Limb (tissue), 2 donors: ENCODE results near the gene AWAT2.

Experiments used
- DNase-seq, 2 donors: peaks; one replicate each; pipeline ENCODE4 v3.0.0-alpha.2; 2016; ENCODE audit errors: extremely low spot score in 2 of 2

AWAT2 gene

DNA sequence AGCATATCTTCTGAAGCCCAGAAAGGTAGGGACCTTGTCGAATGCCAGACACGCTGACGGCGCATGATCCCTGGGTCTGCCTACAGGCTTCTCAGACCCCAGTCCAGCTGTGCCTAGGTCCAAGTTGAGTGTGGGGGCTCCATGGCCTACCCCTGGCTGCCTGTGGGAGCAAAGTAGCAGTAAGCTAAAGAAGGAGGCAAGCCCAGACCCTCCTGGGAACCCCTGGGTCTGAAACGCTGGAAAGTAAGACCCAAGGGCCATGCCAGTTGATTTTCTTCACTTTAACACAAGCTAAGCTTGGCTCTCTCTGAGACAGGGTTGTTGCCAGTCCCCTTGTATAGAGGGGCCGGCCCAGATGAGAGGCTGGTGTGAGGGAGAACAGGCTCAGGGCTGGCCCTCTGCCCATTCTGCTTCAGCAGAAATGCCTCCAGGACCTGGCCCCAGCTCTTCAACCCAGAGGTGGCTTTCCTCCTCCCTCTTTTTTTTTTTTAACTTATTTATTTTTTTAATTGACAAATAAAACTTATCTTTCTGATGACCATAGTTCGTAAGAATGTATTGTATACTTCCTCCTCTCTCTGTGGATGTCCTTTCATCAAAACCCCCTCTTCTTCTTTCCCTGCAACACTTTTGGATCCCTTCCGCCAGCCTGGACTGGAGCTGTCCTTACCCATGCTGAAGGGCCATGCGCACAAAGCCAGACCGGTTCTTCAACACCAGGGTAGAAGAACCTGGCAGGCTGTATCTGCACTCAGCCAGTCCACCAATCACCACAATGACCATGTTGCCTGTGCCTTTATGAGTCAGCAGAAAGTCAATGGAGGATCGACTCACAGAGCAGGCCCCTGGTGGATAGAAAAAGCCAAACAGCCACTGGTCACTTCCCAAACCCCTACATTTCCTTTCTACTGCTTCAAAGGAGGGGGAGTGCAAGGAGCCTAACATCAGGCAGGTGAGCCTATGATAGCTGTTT, 7.1 kb downstream of the AWAT2 start:
- DNase-seq = no peak

DNA sequence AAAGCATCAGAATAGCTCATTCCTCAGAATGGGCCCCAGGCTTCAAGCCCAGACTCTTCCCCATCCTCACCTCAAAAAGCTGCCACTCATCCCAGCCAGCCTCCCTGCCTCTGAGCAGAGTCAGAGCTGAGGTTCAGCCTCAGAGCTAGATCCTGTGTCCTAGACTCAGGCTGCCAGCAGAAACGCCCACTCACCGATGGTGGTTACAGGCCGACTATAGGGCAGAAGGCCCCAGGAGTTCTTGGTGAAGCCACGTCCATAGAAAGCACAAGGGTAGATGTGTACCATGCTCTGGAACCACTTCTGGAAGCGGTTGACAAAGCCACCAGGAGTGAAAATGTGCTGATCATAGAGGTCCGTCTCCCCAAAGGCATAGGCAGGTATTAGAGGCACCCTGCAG, 7.7 kb downstream of the AWAT2 start:
- DNase-seq = no peak

DNA sequence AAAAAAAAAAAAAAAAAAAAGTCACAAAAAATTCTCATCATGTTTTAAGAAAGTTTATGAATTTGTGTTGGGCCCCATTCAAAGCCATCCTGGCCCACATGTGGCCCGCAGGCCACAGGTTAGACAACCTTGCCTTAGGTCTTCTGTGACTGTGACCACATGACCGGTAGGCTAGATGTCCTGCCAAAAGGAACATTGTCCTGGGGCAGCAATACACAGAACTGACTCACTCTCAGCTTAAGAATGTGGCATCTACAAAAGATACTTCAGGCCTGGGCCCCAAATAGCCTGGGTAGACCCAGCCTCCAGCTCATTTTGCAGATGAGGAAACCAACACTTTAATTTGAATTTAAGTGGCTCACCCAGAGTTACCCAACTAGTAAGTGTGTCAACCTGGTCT, 10.0 kb downstream of the AWAT2 start:
- no peak for DNase-seq

DNA sequence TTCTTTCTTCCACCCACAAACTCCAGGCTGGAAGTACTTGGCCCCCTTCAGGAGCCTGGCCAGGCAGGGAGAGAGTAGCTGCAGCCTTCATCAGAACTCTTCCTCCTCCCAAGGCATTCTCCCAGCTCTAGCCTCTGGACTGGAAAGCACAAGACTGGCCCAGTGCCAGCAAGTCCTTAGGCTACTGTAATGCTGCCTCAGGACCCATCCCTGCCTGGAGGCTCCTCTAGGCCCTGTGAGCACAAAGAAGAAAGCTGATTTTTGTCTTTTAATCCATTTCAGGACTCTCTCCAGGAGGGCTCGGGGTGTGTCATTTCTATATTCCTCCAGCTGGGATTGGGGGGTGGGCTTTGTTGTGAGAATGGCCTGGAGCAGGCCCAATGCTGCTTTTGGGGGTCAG, 10.8 kb downstream of the AWAT2 start:
- DNase-seq = no peak

DNA sequence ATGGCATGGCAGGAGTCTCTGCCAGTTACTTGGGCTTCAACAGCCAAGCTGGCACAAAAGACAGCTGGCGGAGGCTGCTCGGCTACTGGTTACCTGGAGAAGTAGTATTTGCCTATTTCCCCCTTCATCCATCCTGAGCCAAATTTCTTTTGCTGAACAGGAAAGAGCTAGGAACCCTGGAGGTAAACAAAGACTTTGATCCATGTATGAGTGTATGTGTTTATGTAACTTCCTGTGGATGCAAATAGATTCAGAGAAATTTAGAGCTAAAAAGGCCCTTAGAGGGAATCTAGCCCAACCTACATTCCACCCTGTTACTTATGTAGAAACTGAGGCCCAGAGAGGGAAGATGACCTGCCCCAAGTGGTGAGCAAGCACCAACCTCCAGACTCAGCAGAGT, 11.2 kb downstream of the AWAT2 start:
- DNase-seq = no peak

DNA sequence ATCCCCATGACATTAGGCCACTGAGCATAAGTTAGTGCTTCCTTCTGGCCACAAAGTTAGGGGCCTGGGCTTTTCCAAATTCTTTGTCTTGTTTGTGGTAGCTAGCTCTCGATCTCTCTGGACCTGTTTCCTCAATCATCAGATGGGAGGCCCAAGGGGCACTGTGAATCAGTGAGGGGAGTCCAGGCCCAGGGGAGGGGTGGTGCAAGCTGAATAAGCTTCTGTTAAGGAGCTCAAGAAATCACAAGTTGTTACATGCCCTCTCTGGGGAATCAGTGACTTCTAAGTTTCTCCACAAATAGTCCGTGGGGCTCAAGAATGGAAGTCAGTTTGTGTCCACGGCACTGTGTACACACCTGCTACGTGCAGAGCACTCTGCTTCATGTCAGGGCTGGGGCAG, 15.1 kb downstream of the AWAT2 start:
- DNase-seq = no peak

DNA sequence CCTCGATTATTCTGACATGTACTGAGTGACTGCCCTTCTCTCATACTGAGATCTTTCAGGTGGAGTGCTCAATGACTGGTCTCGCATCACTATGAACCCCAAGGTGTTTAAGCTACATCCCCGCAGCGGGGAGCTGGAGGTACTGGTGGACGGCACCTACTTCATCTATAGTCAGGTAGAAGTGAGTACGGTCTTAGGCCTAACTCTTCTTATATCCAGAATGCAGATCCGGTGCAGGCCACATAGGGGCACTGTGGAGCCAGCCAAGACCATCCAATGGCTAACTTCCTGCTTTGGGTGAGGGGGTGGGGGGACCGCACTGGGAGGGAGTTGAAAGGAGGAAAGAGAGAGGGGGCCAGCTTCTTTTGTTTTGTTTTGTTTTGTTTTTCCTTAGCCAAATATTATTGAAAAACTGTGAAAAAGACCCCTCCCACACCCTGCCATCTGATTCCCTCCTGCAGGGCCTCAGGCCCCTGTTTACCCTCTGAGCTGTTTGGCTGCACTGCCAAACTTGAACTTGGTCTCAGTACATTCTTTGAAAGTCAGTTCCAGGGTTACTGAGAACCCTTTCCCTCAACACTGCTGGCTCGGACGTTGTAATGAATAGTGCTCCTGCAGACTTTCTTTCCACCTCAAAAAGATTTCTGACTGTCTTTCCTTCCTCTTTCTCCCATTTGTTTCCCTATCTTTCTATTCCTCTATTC, 16.2 kb downstream of the AWAT2 start:
- peak in 1 of 2 donors; percentile 45 for DNase-seq

DNA sequence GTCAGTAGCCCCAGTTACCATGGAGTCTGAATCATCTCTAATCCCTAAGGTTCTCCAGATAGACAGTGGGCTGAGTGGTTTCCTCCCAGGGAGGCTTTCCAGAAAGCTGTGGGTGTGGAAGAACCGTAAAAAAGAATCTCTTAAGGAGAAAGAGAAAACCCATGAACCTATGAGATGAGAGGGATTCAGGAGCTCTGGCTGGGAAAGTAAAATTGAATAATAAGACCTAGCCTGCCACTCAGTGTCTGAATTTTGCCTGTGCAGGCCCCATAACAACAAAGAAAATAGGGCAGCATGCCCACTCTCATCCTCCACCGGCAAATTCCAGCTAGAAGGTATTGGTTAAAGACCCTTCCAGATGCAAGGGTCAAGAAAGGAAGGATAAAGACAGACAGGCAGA, 16.9 kb downstream of the AWAT2 start:
- no peak for DNase-seq

DNA sequence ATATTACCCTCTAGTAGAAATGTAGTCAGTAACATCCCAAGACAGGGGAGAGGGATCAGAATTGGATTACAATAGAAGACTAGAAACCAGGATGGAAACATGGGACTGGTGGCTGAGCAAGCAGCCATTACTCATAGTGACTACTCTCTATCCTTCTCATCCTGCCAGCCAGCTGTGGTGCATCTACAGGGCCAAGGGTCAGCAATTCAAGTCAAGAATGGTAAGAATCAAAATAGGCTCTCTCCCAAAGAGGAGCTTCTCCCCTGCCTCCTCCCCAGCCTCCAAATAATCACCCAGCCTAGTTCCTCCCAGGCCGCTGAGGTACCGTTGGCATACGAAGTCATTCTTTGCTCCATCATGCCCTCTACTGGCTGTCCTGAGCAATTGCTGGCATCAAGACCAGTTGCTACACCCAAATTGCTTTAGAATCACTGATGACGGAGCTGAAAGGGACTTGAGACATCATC, 19.4 kb downstream of the AWAT2 start:
- peak; percentile 38 to 54 for DNase-seq

DNA sequence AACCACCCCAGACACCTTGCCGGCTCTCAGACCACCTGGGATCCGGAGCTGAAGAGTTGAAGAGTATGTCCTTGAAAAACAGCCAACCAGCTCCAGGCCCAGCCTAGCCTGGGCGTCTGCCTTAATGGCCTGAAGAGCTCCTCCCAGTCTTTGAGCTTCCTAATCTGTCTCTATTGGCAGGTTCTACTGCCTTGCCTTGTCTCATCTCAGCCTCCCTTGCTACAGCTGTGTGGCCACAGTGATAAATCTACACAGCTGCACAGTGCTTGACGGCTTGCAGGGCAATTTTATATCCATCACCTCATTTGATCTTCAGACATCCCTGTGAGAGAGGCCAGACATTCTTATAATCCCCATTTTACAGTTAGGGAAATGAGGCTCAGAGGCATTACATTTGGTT, 19.9 kb downstream of the AWAT2 start:
- peak in 1 of 2 donors; percentile 25 for DNase-seq

DNA sequence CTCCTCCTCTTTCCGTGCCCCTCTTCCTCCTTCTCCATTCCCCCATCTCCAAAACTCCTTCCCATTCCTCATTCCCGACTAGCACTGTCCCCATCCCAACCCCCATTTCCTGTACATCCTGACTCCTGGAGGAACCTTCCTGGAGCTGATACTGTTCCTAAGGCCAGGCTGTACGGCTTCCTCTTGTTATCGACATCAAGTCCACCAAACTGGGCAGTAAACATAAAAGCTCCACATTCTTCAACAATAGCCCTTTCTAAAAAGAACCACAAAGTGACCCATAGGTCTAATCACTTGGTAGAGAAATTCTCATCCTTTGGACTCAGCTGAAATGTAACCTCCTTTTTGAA, 22.9 kb downstream of the AWAT2 start:
- no peak for DNase-seq

DNA sequence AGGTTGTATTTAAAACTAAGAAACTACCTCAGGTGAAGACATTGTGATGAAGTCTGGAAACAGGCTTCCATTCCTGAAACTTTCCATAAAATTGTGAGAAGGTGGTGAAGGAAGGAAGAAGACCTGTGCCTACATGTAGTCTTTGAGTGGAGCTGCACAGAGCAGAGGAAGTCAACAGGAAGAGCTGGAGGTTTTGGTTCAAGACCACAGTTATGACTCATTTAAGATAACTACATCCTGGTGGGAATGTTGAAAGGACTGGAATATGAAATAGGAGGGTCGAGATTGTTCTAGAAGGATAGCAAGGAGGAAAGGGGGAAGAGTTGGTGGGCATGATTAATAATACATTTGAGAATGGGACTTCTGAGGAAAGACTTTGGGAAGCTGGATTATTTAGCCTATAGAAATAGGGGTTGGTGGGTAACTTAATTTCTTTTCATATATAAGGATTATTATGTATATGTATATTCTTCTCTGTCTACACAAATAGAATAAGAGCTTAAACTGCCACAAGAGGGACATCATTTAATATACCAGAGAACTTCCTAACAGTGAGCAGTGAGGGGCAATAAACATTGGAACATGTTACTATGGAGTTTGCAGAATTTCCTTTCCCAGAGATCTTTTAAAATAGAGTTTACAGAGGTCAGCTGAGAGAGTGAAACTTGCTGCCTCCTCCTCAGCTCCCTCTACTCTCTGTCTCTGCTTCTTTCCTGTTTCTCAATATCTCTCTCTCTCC, 23.5 kb downstream of the AWAT2 start:
- no peak for DNase-seq

DNA sequence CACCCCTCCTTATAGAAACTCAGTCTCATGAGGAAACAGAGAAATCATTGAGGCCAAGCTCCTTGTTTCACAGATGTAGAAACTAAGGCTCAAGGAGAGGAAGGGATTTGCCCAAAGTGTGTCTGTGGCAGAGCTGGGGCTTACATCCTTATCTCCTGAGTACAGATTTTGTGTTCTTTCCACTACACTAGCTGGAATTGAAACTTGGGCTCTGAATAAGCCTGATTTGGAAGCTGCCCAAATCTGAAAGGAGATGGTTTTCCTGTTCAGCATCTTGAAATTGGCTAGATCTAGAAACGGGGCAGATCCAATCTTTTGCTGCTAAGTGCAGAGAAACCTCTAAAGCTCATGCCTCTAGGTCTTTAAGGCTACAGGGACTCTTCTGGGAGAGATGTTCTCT, 24.3 kb downstream of the AWAT2 start:
- no peak for DNase-seq

DNA sequence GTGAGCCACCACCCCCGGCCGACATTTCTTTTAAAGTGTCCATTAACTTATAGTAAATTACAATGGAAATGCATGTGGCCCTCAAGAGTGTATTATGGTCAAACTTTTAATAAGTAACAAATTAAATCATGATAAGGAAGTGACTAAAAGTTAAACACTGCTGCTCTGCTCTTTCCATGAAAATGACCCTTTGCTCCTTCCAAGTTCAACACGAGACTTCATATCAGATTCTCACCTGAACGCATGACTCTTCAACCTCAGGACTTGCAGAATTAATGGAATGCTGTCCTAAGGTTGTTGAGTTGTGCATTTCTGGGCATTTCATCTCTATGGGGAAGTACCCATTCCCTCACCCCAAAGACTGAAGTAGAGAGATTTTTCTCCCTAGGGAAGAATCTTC, 27.1 kb downstream of the AWAT2 start:
- DNase-seq = no peak

DNA sequence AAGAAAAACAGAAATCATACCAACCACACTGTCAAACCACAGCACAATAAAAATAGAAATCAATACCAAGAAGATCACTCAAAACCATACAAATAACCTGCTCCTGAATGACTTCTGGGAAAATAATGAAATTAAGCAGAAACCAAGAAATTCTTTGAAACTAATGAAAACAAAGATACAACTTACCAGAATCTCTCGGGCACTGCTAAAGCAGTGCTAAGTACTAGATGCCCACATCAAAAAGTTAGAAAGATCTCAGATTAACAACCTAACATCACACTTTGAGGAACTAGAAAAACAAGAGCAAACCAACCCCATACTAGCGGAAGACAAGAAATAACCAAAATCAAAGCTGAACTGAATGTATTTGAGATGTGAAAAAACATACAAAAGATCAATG, 33.2 kb downstream of the AWAT2 start:
- no peak for DNase-seq

DNA sequence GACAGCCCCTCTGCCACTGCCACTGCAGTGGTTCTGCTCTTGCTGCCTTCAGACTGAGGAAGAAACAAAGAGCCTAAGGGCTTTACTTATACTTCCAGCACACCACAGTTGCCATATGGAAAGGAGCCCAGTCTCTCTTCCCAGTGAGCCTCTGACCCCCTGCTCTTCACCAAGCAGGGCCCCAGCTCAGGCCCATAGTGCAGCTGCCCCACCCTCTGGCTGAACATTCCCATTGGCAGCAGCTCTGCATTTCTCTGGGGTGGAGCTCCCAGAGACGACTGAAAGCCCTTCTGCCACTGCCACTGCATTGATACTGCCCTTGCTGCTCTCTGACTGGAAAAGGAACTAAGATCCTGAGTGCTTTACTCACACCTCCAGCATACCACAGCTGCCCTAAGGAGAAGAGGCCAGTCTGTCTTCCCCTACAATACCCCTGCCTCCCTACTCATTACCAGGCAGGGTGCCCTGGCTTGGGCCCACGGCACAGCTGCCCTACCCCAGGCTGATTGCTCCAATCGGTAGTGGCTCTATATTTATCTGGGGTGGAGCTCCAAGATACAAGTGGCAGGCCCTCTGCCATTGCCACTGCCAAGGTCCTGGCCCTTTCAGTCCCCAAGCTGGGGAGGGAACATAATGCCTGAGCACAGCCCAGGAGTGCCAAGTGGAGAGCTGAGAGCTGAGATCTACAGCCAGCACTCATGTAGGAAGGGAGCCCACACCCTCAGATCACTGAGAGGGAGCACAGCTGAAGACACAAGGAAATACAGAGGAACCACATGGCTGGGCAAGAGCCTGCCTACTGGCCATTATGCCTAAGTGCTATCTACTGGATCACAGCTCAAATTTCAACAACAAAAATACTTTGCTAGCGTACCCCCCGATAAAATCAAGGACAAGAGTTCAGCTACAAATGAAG, 36.0 kb downstream of the AWAT2 start:
- DNase-seq = no peak

DNA sequence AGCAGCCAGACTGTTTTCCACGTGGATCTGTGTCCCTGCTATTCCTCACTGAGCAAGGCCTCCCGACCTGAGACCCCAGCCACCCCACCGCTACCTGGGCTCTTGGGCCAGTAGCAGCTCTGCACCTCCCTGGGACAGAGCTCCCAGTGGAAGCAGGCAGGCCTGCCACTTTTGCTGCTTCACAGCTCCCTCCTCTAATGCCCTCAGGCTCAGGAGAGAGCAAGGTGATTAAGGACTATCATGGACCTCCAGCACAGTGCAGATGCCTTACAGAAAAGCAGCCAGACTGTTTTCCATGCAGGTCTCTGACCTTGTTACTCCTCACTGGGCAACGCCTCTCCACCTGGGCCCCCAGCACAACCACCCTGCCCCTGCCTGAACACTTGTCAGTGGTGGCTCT, 37.0 kb downstream of the AWAT2 start:
- no peak for DNase-seq

DNA sequence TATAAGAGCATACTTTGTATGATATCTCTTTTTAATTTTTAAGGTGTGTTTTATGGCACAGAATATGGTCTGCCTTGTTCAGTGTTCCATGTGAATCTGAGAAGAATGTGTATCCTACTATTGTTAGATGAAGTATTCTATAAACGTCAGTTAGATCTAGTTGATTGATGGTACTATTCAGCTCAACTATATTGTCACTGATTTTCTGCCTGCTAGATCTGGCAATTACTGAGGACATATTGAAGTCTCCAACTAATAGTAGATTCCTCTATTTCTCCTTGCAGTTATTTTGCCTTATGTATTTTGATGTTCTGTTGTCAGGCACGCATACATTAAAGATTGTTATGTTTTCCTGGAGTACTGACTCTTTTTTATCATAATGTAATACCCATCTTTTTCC, 39.8 kb downstream of the AWAT2 start:
- no peak for DNase-seq

DNA sequence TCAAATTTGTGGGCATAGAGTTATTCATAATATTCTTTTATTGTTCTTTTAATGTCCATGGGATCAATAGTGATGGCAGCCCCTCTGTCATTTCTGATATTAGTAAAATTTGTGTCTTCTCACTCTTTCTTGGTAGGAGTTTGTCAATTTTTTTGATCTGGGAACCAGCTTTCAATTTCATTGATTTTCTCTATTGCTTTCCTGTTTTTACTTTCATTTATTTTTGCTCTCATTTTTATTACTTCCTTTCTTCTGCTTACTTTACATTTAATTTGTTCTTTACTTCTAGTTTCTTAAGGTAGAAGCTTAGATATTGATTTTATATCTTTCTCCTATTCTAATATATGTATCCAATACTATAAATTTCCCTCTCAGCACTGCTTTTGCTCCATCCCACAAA, 40.7 kb downstream of the AWAT2 start:
- DNase-seq = no peak

DNA sequence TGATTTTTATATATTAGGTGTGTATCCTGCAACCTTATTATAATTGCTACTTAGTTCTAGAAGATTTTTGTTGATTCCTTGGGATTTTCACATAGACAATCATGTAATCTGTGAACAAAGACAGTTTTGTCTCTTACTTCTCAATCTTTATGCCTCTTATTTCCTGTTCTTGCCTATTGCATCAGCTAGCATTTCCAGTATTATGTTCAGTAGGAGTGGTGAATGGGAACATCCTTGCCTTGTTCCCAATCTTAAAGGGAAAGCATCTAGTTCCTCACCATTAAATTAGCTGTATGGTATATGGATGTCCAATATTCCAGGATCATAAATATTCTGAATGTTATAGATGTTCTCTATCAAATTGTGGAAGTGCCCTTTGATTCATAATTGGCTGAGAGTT, 41.8 kb downstream of the AWAT2 start:
- no peak for DNase-seq

DNA sequence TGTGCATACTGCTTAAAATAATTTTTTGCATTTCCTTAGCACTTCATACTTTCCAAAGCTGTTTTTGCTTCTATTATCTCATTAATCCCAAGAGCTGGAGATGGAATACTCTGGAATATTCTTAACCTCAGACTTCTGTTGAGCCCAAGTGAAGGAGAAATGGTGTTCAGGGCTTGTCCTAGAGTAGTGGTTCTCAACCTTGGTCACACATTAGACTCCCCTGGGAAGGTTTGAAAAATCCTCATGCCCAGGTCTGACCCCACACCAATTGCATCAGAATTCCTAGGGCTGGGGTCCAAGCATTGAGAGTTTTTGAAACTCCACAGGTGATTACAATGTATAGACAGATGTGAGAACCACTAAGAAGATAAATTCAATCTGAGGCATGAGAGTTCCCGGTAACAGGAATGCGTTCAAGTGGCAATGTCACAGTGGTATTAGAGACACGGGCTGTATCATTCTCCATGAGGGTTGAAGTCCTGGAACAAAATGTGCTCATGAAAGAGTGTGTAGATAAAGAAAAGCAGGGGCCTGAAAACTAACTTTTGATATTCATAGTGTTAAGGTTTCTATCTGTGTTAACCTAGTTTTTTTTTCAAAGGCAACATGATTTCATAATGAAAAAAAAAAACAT, 47.9 kb downstream of the AWAT2 start:
- no peak for DNase-seq
